HCT116 (cell line): ENCODE measurements around the gene TFF1. TPM values are rescaled to one million over a fixed set of nuclear protein-coding genes. Genes with fewer than 3 reads are reported as not detected.

Source experiments
- ATAC-seq: fragments of 200-7000 bp; cut with Tn5 transposase; 2 replicates; pipeline ENCODE4 v1.9.1; 2020; ENCODE audit warnings: mild to moderate bottlenecking, moderate library complexity
- BruUV-seq: library from RNA; stranded (reverse); fragments of 400-500 nt; replicated peaks from 2 replicates; lab custom pipeline; 2021; lab: Mats Ljungman, UMichigan
- CTCF ChIA-PET: fragments of 300-600 bp; sonication (Branson Sonifier 250); formaldehyde crosslinking; loops from one replicate; lab custom pipeline; 2021; ENCODE audit warnings: antibody characterized with exemption; lab: Charles Lee
- POLR2A ChIA-PET: fragments of 300-600, 350-600 bp; sonication (Branson Sonifier 250); formaldehyde crosslinking; loops from one replicate; lab custom pipeline; 2021; ENCODE audit warnings: antibody characterized with exemption; lab: Charles Lee
- RAD21 ChIA-PET, 2 experiments: fragments of 300-600 bp; sonication (Branson Sonifier 250); formaldehyde crosslinking; loops; one replicate each; lab custom pipeline; 2023; ENCODE audit warnings: low total read pairs in 2 of 2; ENCODE audit not compliant: uncharacterized antibody in 2 of 2, unreplicated experiment in 2 of 2, low non-redundant PET in 1 of 2; lab: Charles Lee
- DNase-seq: peaks from one replicate; pipeline ENCODE4 v3.0.0-alpha.2; 2010; ENCODE audit warnings: low read depth, low spot score
- H2AFZ ChIP-seq: fragments of 200-600 bp; shearing (Covaris generic), sonication (generic); 2 replicates; pipeline ENCODE4 v1.6.1; 2017; ENCODE audit warnings: low read depth, mixed run types, mixed read lengths, antibody characterized with exemption, low read length; ENCODE audit not compliant: poor library complexity, severe bottlenecking
- H3K27ac ChIP-seq: 2 replicates; pipeline ENCODE4 v1.5.1; 2012; ENCODE audit warnings: low read depth, low read length
- H3K27me3 ChIP-seq: fragments of 200-600 bp; sonication (generic); 2 replicates; pipeline ENCODE4 v1.6.1; 2016; ENCODE audit warnings: mixed run types, low read length, mixed read lengths; ENCODE audit not compliant: insufficient read depth
- H3K36me3 ChIP-seq, 2 experiments: fragments of 200-500 bp in 1 of 2; fragments of 200-600 bp in 1 of 2; sonication (Bioruptor generic) in 1 of 2; sonication (generic) in 1 of 2; 2 replicates each; pipeline versions ENCODE4 v1.5.1 to v1.6.1; 2014 to 2016; ENCODE audit warnings: low read length in 2 of 2, inconsistent platforms in 1 of 2, mixed read lengths in 1 of 2, mixed run types in 1 of 2; ENCODE audit not compliant: insufficient read depth in 2 of 2, control insufficient read depth in 1 of 2
- H3K4me1 ChIP-seq, 2 experiments: fragments of 200-600 bp in 1 of 2; sonication (generic) in 1 of 2; 2 replicates each; pipeline versions ENCODE4 v1.5.1 to v1.6.1; 2012 to 2017; ENCODE audit warnings: low read length in 2 of 2, inconsistent platforms in 1 of 2, mild to moderate bottlenecking in 1 of 2, mixed read lengths in 1 of 2, mixed run types in 1 of 2, moderate library complexity in 1 of 2; ENCODE audit not compliant: insufficient read depth in 2 of 2, control insufficient read depth in 1 of 2
- H3K4me2 ChIP-seq: fragments of 200-600 bp; sonication (generic); 2 replicates; pipeline ENCODE4 v1.6.1; 2017; ENCODE audit warnings: mixed run types, low read length, mixed read lengths
- H3K4me3 ChIP-seq, 2 experiments: fragments of 200-600 bp in 1 of 2; sonication (generic) in 1 of 2; replicated peaks in 1 of 2; 2 replicates each; pipeline ENCODE4 v1.5.1; 2011 to 2016; ENCODE audit warnings: low read length in 2 of 2, control low read depth in 1 of 2, low read depth in 1 of 2, mild to moderate bottlenecking in 1 of 2, mixed read lengths in 1 of 2, mixed run types in 1 of 2
- H3K79me2 ChIP-seq: fragments of 200-600 bp; sonication (generic); 2 replicates; pipeline ENCODE4 v1.6.1; 2017; ENCODE audit warnings: mild to moderate bottlenecking, mixed run types, low read length, moderate library complexity, mixed read lengths; ENCODE audit not compliant: insufficient read depth
- H3K9ac ChIP-seq: fragments of 200-600 bp; sonication (generic); 2 replicates; pipeline ENCODE4 v1.6.1; 2016; ENCODE audit warnings: low read length, mixed read lengths
- H3K9me2 ChIP-seq: fragments of 200-600 bp; sonication (generic), shearing (Covaris generic); 2 replicates; pipeline ENCODE4 v1.6.1; 2017; ENCODE audit warnings: mixed run types, mild to moderate bottlenecking, moderate library complexity; ENCODE audit not compliant: insufficient read depth
- H3K9me3 ChIP-seq, 2 experiments: fragments of 200-500 bp in 1 of 2; fragments of 200-600 bp in 1 of 2; sonication (Bioruptor generic) in 1 of 2; sonication (generic) in 1 of 2; 2 replicates each; pipeline ENCODE4 v1.6.1; 2014 to 2017; ENCODE audit warnings: low read length in 2 of 2, mixed read lengths in 2 of 2, inconsistent platforms in 1 of 2, low read depth in 1 of 2, mild to moderate bottlenecking in 1 of 2, mixed run types in 1 of 2, moderate library complexity in 1 of 2; ENCODE audit not compliant: control insufficient read depth in 1 of 2, insufficient read depth in 1 of 2
- H4K20me1 ChIP-seq: fragments of 200-600 bp; sonication (generic), shearing (Covaris generic); 2 replicates; pipeline ENCODE4 v1.6.1; 2017; ENCODE audit warnings: mixed run types, mild to moderate bottlenecking, moderate library complexity; ENCODE audit not compliant: insufficient read depth
- CBX3 ChIP-seq: IDR thresholded peaks from 2 replicates; pipeline ENCODE4 v1.6.1; 2012; ENCODE audit warnings: low read depth
- CEBPB ChIP-seq: IDR thresholded peaks from 2 replicates; pipeline ENCODE4 v1.6.1; 2012; ENCODE audit warnings: low read depth
- EGR1 ChIP-seq: IDR thresholded peaks from 2 replicates; pipeline ENCODE4 v1.6.1; 2012; ENCODE audit warnings: low read depth
- ELF1 ChIP-seq: IDR thresholded peaks from 2 replicates; pipeline ENCODE4 v1.6.1; 2012; ENCODE audit warnings: low read depth, borderline replicate concordance
- EZH2 ChIP-seq: fragments of 200-600 bp; sonication (generic); IDR thresholded peaks from 2 replicates; pipeline ENCODE4 v1.6.1; 2017; ENCODE audit warnings: antibody characterized with exemption, mixed run types
- EZH2phosphoT487 ChIP-seq: fragments of 200-600 bp; IDR thresholded peaks from 2 replicates; pipeline ENCODE4 v1.6.1; 2018; ENCODE audit warnings: antibody characterized with exemption, borderline replicate concordance
- FOSL1 ChIP-seq: IDR thresholded peaks from 2 replicates; pipeline ENCODE4 v1.6.1; 2012; ENCODE audit warnings: low read depth
- POLR2A ChIP-seq: IDR thresholded peaks from 2 replicates; pipeline ENCODE4 v1.7.0; 2011; ENCODE audit warnings: borderline replicate concordance; ENCODE audit not compliant: insufficient read depth, insufficient read length; ENCODE audit errors: extremely low read depth
- POLR2AphosphoS5 ChIP-seq: IDR thresholded peaks from 2 replicates; pipeline ENCODE4 v1.6.1; 2011; ENCODE audit warnings: mild to moderate bottlenecking, low read depth, low read length, moderate library complexity
- REST ChIP-seq: IDR thresholded peaks from 2 replicates; pipeline ENCODE4 v1.6.1; 2012; ENCODE audit warnings: low read depth
- SIN3A ChIP-seq: IDR thresholded peaks from 2 replicates; pipeline ENCODE4 v1.6.1; 2012; ENCODE audit warnings: low read depth
- SP1 ChIP-seq: IDR thresholded peaks from 2 replicates; pipeline ENCODE4 v1.6.1; 2012; ENCODE audit warnings: low read depth
- SRF ChIP-seq: IDR thresholded peaks from 2 replicates; pipeline ENCODE4 v1.6.1; 2012; ENCODE audit warnings: low read depth
- TCF7L2 ChIP-seq: IDR thresholded peaks from 2 replicates; pipeline ENCODE4 v1.7.0; 2011; ENCODE audit warnings: borderline replicate concordance, inconsistent platforms; ENCODE audit not compliant: insufficient read depth, insufficient read length; ENCODE audit errors: extremely low read depth
- YY1 ChIP-seq: IDR thresholded peaks from 2 replicates; pipeline ENCODE4 v1.6.1; 2011; ENCODE audit warnings: low read length, low read depth, moderate library complexity, mild to moderate bottlenecking; ENCODE audit not compliant: insufficient replicate concordance; ENCODE audit errors: extremely low read depth
- ZFX ChIP-seq: fragments of 450-650 bp; IDR thresholded peaks from 2 replicates; pipeline ENCODE4 v1.6.1; 2017
- ZNF274 ChIP-seq: fragments of 200-500 bp; sonication (Bioruptor generic); IDR thresholded peaks from 2 replicates; pipeline ENCODE4 v1.6.1; 2014; ENCODE audit warnings: mild to moderate bottlenecking, low read depth, low read length, inconsistent platforms
- intact Hi-C: fragments of 100-400 bp; cut with micrococcal nuclease; formaldehyde crosslinking; loops from 2 replicates; pipeline ENCODE4 v1.10.0; 2022
- total RNA-seq: library from RNA; stranded (reverse); gene quantifications from one replicate; pipeline ENCODE4 v1.2.1, GENCODE V29; 2021; ENCODE audit not compliant: unreplicated experiment
- TF ChIP-seq, protein P1 (sequence below), 3 experiments: fragments of 200-600 bp in 1 of 3; sonication (generic) in 1 of 3; IDR thresholded peaks in 2 of 3; conservative IDR thresholded peaks in 1 of 3; 2 replicates each; pipeline ENCODE4 v1.5.1; 2012 to 2017; ENCODE audit warnings: low read depth in 2 of 3, low read length in 2 of 3, antibody characterized with exemption in 1 of 3, borderline replicate concordance in 1 of 3, control low read depth in 1 of 3, mild to moderate bottlenecking in 1 of 3, mixed read lengths in 1 of 3, mixed run types in 1 of 3, moderate library complexity in 1 of 3; ENCODE audit not compliant: insufficient read depth in 1 of 3

Gene TFF1
- total RNA-seq, 1 experiment from 2014 or later, result 0.61 TPM

DNA sequence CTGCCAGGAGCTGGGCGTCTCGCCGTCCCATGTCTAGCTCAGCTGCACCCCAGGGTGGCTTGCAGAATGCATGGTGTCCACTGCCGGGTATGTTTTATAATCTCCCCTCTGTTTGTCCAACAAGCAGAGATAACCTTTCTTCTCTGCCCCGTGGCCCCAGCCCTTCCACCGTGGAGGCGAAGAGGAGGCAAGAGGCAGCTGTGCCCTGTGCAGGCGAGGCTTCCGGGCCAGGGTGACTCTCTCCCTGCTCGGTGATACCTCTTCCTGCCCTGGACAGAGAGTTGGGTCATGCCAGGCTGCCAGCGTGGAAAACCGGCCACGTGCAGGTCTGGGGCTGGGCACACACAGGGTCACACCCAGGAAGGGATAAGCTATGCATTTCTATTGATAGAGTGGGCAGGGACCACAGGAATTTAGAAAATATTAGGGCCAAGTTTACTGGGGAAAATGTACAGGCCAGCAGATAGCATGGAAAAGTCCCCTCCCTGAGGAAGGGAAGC, 15.4 kb downstream of the TFF1 start, which contains the start of gene TFF2:
TFF2 (minus strand) TSS at position 68 of the 500 bp plus-strand sequence; CDS start at position 31, 37 bp downstream.
- CTCF ChIA-PET, result no interaction called here
- no peak for ATAC-seq
- Histone ChIP-seq H3K9ac (no peak within 1 kb of the TSS), H3K4me3 (no peak within 1 kb of the TSS), H2AFZ (no peak within 1 kb of the TSS), H4K20me1 (no peaks in the 10 kb centered on the region), H3K79me2 (no peaks in the 10 kb centered on the region)
- RAD21 ChIA-PET, result no interaction called here
- no peak for DNase-seq
- TF ChIP-seq EZH2 (no peak), POLR2A (no peak), TCF7L2 (no peak), REST (no peak), ZNF274 (no peak), YY1 (no peak), EZH2phosphoT487 (no peak), SP1 (no peak), CEBPB (no peak), SIN3A (no peak), SRF (no peak), POLR2AphosphoS5 (no peak), ELF1 (no peak), ZFX (no peak), EGR1 (no peak), CBX3 (no peak), FOSL1 (no peak)
- TF ChIP-seq, protein P1, sequence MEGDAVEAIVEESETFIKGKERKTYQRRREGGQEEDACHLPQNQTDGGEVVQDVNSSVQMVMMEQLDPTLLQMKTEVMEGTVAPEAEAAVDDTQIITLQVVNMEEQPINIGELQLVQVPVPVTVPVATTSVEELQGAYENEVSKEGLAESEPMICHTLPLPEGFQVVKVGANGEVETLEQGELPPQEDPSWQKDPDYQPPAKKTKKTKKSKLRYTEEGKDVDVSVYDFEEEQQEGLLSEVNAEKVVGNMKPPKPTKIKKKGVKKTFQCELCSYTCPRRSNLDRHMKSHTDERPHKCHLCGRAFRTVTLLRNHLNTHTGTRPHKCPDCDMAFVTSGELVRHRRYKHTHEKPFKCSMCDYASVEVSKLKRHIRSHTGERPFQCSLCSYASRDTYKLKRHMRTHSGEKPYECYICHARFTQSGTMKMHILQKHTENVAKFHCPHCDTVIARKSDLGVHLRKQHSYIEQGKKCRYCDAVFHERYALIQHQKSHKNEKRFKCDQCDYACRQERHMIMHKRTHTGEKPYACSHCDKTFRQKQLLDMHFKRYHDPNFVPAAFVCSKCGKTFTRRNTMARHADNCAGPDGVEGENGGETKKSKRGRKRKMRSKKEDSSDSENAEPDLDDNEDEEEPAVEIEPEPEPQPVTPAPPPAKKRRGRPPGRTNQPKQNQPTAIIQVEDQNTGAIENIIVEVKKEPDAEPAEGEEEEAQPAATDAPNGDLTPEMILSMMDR (IDR thresholded peaks at IDR 0.05 in 2 of 3, conservative IDR thresholded peaks at IDR 0.05 in 1 of 3; ENCODE audit: borderline replicate concordance in 1 of 3, insufficient read depth in 1 of 3, low read depth in 2 of 3, low read length in 2 of 3), result no peak
- TF ChIP-seq, all 23 proteins: peak for 0
- H3K9me2 ChIP-seq, result no peaks in the 10 kb centered on the region
- no peaks in the 10 kb centered on the region for H3K4me1 ChIP-seq
- BruUV-seq, result no TSS peak
- intact Hi-C loops, result no loop called here
- H3K9me3 ChIP-seq, result no peaks in the 10 kb centered on the region
- H3K36me3 ChIP-seq, result no peaks in the 10 kb centered on the region
- POLR2A ChIA-PET, result no interaction called here
- no peaks in the 10 kb centered on the region for H3K27me3 ChIP-seq
- H3K4me2 ChIP-seq, result no peak within 1 kb of the TSS
- no peak within 1 kb of the TSS for H3K27ac ChIP-seq
